GM12878 (cell line): Measurements from ENCODE around the gene MED4. TPM values are rescaled to one million over a fixed set of nuclear protein-coding genes. Genes with fewer than 3 reads are reported as not detected.
A peak's percentile ranks its signal among the peaks of the same experiment; 100 is the strongest.

Source experiments
- ATAC-seq: fragments of 200-7000 bp; cut with Tn5 transposase; 3 replicates; pipeline ENCODE4 v1.9.1; 2020; ENCODE audit warnings: mild to moderate bottlenecking, moderate library complexity
- BruUV-seq: library from RNA; stranded (reverse); fragments of 400-500 nt; replicated peaks from 2 replicates; lab custom pipeline; 2021; lab: Mats Ljungman, UMichigan
- CTCF ChIA-PET: fragments of 300-600 bp; sonication (Branson Sonifier 250); formaldehyde crosslinking; extraction: SDS; loops from one replicate; lab custom pipeline; 2021; ENCODE audit warnings: inconsistent platforms; lab: Yijun Ruan, JAX
- POLR2A ChIA-PET: fragments of 350-600 bp; formaldehyde crosslinking; extraction: SDS; loops from one replicate; lab custom pipeline; 2021; ENCODE audit warnings: inconsistent platforms; lab: Charles Lee
- RAD21 ChIA-PET: fragments of 300-600 bp; sonication (Branson Sonifier 250); formaldehyde crosslinking; loops from one replicate; lab custom pipeline; 2023; ENCODE audit warnings: antibody characterized with exemption; ENCODE audit not compliant: unreplicated experiment; lab: Charles Lee
- SMC1A ChIA-PET: fragments of 300-600 bp; sonication (Branson Sonifier 250); formaldehyde crosslinking; loops from one replicate; lab custom pipeline; 2023; ENCODE audit not compliant: unreplicated experiment, uncharacterized antibody; lab: Charles Lee
- DNase-seq: peaks from one replicate; pipeline ENCODE4 v3.0.0-alpha.2; 2011; ENCODE audit warnings: low read depth, low spot score
- FAIRE-seq: peaks from 3 replicates; lab custom pipeline; 2011; peaks lifted over from hg19 to GRCh38; lab: Jason Lieb, UNC
- H2AFZ ChIP-seq: 2 replicates; pipeline ENCODE4 v1.6.0; 2011; ENCODE audit warnings: low read depth, low read length, control low read depth; ENCODE audit not compliant: control insufficient read depth
- H3K27ac ChIP-seq: 2 replicates; pipeline ENCODE4 v1.5.1; 2011; ENCODE audit warnings: control low read depth; ENCODE audit not compliant: control insufficient read depth, insufficient read depth
- H3K27me3 ChIP-seq, 2 experiments: replicated peaks in 1 of 2; 2 replicates each; pipeline versions ENCODE4 v1.6.0 to v1.6.1; 2011; ENCODE audit warnings: low read length in 1 of 2; ENCODE audit not compliant: control insufficient read depth in 2 of 2, insufficient read depth in 2 of 2
- H3K36me3 ChIP-seq, 2 experiments: 2 replicates each; pipeline ENCODE4 v1.5.1; 2011; ENCODE audit warnings: low read length in 1 of 2; ENCODE audit not compliant: control insufficient read depth in 2 of 2, insufficient read depth in 2 of 2
- H3K4me1 ChIP-seq: 2 replicates; pipeline ENCODE4 v1.6.1; 2011; ENCODE audit warnings: mild to moderate bottlenecking, low read length, moderate library complexity, mixed read lengths; ENCODE audit not compliant: control insufficient read depth, insufficient read depth
- H3K4me2 ChIP-seq: 2 replicates; pipeline ENCODE4 v1.6.0; 2011; ENCODE audit warnings: control low read depth; ENCODE audit not compliant: control insufficient read depth, insufficient read depth
- H3K4me3 ChIP-seq: fragments of 200-600 bp; sonication (generic); 2 replicates; pipeline ENCODE4 v1.5.1; 2016
- H3K79me2 ChIP-seq: 2 replicates; pipeline ENCODE4 v1.6.0; 2011; ENCODE audit warnings: low read length; ENCODE audit not compliant: control insufficient read depth, insufficient read depth
- H3K9ac ChIP-seq: 2 replicates; pipeline ENCODE4 v1.8.0; 2011; ENCODE audit warnings: low read length, control low read depth, mixed read lengths; ENCODE audit not compliant: control insufficient read depth, insufficient read depth
- H3K9me3 ChIP-seq: replicated peaks from 3 replicates; pipeline ENCODE4 v1.5.1; 2011; ENCODE audit warnings: mild to moderate bottlenecking, low read length; ENCODE audit not compliant: control insufficient read depth, insufficient read depth
- H4K20me1 ChIP-seq: 2 replicates; pipeline ENCODE4 v1.6.0; 2011; ENCODE audit not compliant: control insufficient read depth, insufficient read depth
- EP300 ChIP-seq, 2 experiments: fragments of 150-350 bp in 1 of 2; IDR thresholded peaks; 2 replicates each; pipeline ENCODE4 v1.6.1; 2011 to 2012; ENCODE audit warnings: low read depth in 2 of 2, low read length in 2 of 2, borderline replicate concordance in 1 of 2, improper control_type of control experiment in 1 of 2, inconsistent platforms in 1 of 2; ENCODE audit not compliant: control insufficient read depth in 1 of 2
- JUNB ChIP-seq: IDR thresholded peaks from 2 replicates; pipeline ENCODE4 v1.6.1; 2016; ENCODE audit warnings: antibody characterized with exemption, mild to moderate bottlenecking
- MAX ChIP-seq: IDR thresholded peaks from 2 replicates; pipeline ENCODE4 v1.6.1; 2012; ENCODE audit warnings: low read depth, low read length, improper control_type of control experiment
- MTA2 ChIP-seq: fragments of 450-650 bp; IDR thresholded peaks from 2 replicates; pipeline ENCODE4 v1.6.1; 2016; ENCODE audit warnings: low read depth, mild to moderate bottlenecking, moderate library complexity
- MXI1 ChIP-seq: fragments of 150-350 bp; IDR thresholded peaks from 2 replicates; pipeline ENCODE4 v1.6.1; 2011; ENCODE audit warnings: low read depth, mild to moderate bottlenecking, inconsistent platforms, low read length, improper control_type of control experiment
- POLR2AphosphoS2 ChIP-seq: IDR thresholded peaks from 2 replicates; pipeline ENCODE4 v1.6.1; 2011; ENCODE audit warnings: low read depth, mild to moderate bottlenecking, low read length, improper control_type of control experiment, moderate library complexity
- WGBS: methylation state at CpG from one replicate; pipeline ENCODE4 v1.1.6; 2016; ENCODE audit warnings: low lambda C conversion rate; ENCODE audit not compliant: insufficient replicate concordance, insufficient coverage; ENCODE audit errors: missing lambda C conversion rate; 5-methylcytosine and 5-hydroxymethylcytosine counted together
- in situ Hi-C: fragments of 300-500 bp; cut with MboI; formaldehyde crosslinking; loops from 9 replicates; pipeline ENCODE4 v1.14.3; 2018; ENCODE audit warnings: mixed read lengths
- intact Hi-C: fragments of 100-400 bp; cut with micrococcal nuclease; formaldehyde crosslinking; loops from one replicate; pipeline ENCODE4 v1.14.2; 2022; ENCODE audit not compliant: unreplicated experiment
- polyA plus RNA-seq, 11 experiments: library from polyadenylated mRNA; depleted of rRNA in 4 of 11; unstranded in 6 of 11; stranded (reverse) in 5 of 11; fragments of >200 nt; fragmentation: Nextera tagmentation in 4 of 11; fragmentation: Illumina TruSeq in 1 of 11; extraction: Ambion mirVana in 4 of 11; extraction: Trizol in 1 of 11; gene quantifications; 1 replicate in 1 of 11; 2 replicates in 10 of 11; pipeline versions ENCODE4 v1.2.1 to v1.2.3, GENCODE V29; 2011 to 2016; ENCODE audit warnings: inconsistent platforms in 2 of 11, missing spikeins in 2 of 11, low read depth in 1 of 11
- total RNA-seq, 4 experiments: library from RNA; depleted of rRNA in 3 of 4; stranded (reverse); fragments of >200 nt in 3 of 4; fragmentation: Illumina TruSeq in 1 of 4; extraction: Trizol in 1 of 4; gene quantifications; 2 replicates each; pipeline versions ENCODE4 v1.2.1 to v1.2.3, GENCODE V29; 2013 to 2021
- TF ChIP-seq, protein P1 (sequence below): fragments of 450-650 bp; IDR thresholded peaks from 2 replicates; pipeline ENCODE4 v1.6.1; 2014; ENCODE audit warnings: mild to moderate bottlenecking
- TF ChIP-seq, protein P2 (sequence below): fragments of 450-650 bp; IDR thresholded peaks from 2 replicates; pipeline ENCODE4 v1.6.1; 2018; ENCODE audit warnings: borderline replicate concordance, mild to moderate bottlenecking; ENCODE audit not compliant: partially characterized antibody

Gene MED4
- total and polyA plus RNA-seq, 10 of the 15 experiments (the other 5 are each of a cell fraction or from before 2014, with no cell fraction given) = 31.5 to 117 (median 87.4) TPM

DNA sequence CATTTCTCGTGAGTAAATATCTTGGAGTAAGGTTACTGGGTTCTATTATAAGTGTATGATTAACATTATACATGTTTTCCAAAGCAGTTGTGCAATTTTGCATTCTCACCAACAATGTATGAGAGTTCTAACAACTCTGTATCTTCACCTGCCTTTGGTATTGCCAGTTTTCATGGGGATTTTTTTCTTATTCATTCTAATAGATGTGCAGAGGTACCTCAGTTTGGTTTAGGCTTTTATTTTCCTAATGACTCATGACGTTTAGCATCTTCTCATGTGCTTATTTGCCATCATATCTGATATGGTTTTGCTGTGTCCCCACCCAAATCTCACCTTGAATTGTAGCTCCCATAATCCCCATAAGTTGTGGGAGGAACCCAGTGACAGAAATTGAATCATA lies 65.0 kb downstream of the MED4 start:
- Histone ChIP-seq H3K4me3 (no peak overlapping the region), H4K20me1 (no peaks in the 10 kb centered on the region), H3K27me3 (no peaks in the 10 kb centered on the region), H3K4me2 (no peak overlapping the region), H3K9me3 (peaks cover 4% of the 10 kb centered on the region; the same call in 1 of the 3 replicates), H3K79me2 (no peaks in the 10 kb centered on the region), H3K27ac (no peak overlapping the region), H3K9ac (no peak overlapping the region), H3K36me3 (no peaks in the 10 kb centered on the region), H3K4me1 (no peaks in the 10 kb centered on the region), H2AFZ (no peak overlapping the region)
- CTCF ChIA-PET = no interaction called here
- WGBS = 33% methylated on average over 2 of the region's 2 CpGs
- ATAC-seq (no peak), FAIRE-seq (no peak), DNase-seq (no peak)
- TF ChIP-seq, protein P1, sequence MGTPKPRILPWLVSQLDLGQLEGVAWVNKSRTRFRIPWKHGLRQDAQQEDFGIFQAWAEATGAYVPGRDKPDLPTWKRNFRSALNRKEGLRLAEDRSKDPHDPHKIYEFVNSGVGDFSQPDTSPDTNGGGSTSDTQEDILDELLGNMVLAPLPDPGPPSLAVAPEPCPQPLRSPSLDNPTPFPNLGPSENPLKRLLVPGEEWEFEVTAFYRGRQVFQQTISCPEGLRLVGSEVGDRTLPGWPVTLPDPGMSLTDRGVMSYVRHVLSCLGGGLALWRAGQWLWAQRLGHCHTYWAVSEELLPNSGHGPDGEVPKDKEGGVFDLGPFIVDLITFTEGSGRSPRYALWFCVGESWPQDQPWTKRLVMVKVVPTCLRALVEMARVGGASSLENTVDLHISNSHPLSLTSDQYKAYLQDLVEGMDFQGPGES = no peak
- TF ChIP-seq JUNB = peak; percentile 29; the same call in 1 of the 2 replicates
- intact Hi-C loops (no loop called here), in situ Hi-C loops (no loop called here)
- SMC1A ChIA-PET = no interaction called here
- POLR2A ChIA-PET = no interaction called here
- RAD21 ChIA-PET = no interaction called here
- no TSS peak for BruUV-seq

DNA sequence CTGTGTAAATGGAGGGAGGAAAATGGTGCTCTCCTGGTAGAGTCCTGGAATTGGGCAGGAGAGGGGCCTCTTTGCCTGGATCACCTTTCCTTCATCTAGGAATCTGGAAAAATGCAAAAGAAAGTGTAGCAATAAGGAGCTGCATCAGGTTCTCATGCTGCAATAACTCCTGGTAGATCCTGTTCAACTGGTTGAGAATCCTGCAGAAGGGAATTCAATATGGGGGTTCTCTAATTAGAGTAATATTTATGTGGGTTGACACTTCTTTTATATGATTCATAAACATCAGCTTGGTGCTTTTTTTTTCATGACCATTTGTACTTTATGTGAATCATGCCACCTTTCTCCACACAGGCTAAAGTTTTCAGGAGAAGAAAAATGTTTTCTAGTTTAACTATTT lies 66.8 kb downstream of the MED4 start:
- Histone ChIP-seq H3K79me2 (no peaks in the 10 kb centered on the region), H3K9ac (no peak overlapping the region), H3K9me3 (peaks cover 4% of the 10 kb centered on the region; the same call in 1 of the 3 replicates), H3K4me2 (no peak overlapping the region), H3K4me1 (no peaks in the 10 kb centered on the region), H4K20me1 (no peaks in the 10 kb centered on the region), H3K36me3 (no peaks in the 10 kb centered on the region), H3K4me3 (no peak overlapping the region), H3K27me3 (no peaks in the 10 kb centered on the region), H3K27ac (no peak overlapping the region), H2AFZ (no peak overlapping the region)
- intact Hi-C loops = no loop called here
- ATAC-seq = no peak
- no peak for DNase-seq
- TF ChIP-seq MXI1 = no peak
- TF ChIP-seq POLR2AphosphoS2 = no peak
- TF ChIP-seq MTA2 = no peak
- TF ChIP-seq, protein P2, sequence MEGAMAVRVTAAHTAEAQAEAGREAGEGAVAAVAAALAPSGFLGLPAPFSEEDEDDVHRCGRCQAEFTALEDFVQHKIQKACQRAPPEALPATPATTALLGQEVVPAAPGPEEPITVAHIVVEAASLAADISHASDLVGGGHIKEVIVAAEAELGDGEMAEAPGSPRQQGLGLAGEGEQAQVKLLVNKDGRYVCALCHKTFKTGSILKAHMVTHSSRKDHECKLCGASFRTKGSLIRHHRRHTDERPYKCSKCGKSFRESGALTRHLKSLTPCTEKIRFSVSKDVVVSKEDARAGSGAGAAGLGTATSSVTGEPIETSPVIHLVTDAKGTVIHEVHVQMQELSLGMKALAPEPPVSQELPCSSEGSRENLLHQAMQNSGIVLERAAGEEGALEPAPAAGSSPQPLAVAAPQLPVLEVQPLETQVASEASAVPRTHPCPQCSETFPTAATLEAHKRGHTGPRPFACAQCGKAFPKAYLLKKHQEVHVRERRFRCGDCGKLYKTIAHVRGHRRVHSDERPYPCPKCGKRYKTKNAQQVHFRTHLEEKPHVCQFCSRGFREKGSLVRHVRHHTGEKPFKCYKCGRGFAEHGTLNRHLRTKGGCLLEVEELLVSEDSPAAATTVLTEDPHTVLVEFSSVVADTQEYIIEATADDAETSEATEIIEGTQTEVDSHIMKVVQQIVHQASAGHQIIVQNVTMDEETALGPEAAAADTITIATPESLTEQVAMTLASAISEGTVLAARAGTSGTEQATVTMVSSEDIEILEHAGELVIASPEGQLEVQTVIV = no peak
- no peak for TF ChIP-seq EP300 (IDR thresholded peaks at IDR 0.05; ENCODE audit: borderline replicate concordance in 1 of 2, control insufficient read depth in 1 of 2, low read depth in 2 of 2, low read length in 2 of 2)
- TF ChIP-seq MAX = no peak
- SMC1A ChIA-PET = interaction anchor here (1.1 kb wide), 1 partner anchor 30 kb away, joined by 3 read pairs; no protein-coding TSS in a partner anchor
- RAD21 ChIA-PET = no interaction called here
- FAIRE-seq = no peak
- CTCF ChIA-PET = interaction anchor here (1.1 kb wide), 1 partner anchor 9 kb away, joined by 3 read pairs; the partner anchor contains the start of gene NUDT15
- POLR2A ChIA-PET = no interaction called here
- in situ Hi-C loops = no loop called here
- BruUV-seq = no TSS peak
